NCI-H187 treated with DMSO at 0.1 percent for 48 hours (cell line): Measurements from ENCODE around the gene TMEM184A.

Source experiments
- DNase-seq: peaks from one replicate; lab custom pipeline; 2025; lab: John Stamatoyannopoulos, UW

TMEM184A gene

DNA sequence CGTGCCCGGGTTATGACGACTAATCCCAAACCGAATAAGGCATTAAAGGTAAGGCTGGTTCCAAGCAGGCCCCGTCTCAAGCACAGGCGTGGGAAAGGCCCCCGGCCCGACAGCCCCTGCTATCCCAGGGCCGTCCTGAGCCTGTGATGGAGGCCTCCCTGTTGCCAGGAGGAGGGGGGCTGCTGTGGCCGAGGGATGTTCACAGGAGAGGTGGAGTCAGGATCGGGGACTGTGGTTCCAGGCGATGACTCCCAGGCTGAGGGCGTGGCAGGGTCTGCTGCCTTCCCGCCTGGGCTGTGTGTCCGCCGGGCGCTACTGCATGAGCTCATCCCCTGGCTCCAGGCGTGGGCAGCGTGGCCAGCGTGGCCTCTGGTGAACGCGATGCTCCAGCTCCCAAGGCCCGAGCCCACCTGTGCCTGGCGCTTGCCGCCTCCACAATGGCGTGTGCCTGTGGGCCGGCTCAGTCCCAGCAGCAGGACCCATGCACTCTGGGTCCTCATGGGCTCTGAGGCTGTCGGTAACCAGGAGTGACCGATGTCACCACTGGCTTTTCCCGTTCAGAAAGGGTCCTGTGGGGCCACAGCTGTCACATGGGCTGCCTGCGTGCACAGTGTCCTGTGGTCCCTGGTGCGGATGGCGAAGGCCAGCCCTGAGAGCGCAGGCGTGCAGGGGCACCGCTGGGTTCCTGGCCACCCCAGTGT, 16.7 kb downstream of the TMEM184A start:
- no peak for DNase-seq

DNA sequence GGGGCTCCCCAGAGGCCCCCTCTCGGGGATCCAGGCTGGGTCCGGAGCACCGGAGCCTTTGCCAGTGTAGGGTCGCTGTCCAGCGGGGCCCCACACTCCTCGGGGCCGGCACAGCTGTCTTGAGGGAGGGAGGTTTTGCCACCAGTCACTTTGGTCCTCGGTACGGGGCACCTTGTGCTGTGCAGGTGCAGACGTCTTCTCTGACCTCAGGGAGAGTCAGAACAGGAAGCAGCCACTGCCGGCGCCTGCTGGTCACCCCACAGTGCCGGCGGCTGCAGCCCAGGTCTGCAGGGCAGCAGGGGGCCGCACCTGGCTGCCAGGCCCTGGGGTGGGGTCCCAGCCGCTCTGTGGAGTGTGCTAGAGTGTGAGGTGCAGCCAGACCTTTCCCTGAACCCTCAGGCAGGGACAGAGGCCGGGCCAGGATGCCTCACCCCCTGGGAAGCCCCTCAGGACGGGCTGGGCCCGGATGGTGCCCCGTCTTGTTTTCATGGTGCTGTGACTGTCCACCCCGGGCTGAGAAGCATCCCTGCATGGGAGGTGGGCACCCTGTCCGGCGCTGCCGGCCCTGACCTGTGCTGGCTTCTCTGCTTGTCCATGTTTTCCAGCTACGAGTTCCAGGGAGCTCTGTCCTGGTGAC, 17.3 kb downstream of the TMEM184A start:
- DNase-seq: no peak

DNA sequence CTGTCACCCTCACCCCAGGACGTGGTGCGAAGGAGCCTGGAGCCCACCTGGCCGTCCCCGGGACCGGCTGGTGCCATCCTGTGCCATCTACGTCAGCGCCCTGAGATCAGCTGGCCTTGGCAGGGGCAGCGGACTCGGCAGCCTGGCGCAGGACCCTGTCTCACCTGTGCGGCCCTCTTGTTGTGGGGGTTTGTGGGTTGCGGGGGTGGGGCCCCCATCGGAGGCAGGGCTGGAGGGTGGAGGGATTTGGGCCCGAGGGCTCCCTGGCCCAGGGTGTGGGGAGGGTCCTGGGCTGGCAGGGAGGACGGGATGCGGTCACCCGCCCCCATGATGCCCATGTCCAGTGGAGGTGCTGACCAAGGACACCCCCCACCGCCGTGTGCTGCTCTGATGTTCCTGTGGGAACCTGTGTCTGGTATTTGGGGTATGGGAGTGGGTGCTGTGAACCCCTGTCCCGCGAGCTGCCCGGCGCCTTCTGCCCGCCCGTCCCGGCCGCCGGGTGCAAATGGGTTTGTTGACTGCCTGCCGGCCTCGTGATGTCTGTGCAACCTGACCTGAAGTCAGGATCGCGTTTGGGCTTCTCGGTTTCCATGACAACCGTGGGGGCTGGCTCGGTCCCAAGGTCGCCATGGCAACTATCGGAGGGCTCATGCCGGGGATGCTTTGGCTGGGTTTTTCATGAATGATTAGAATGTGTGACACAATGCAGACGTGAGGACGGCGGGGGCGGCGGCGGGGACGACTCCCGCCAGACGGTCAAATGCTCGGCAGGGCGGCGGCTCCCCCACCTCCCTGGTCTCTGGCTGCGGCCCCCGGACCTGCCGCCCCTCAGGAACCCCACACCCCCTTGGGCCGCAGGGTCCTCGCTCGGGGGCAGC, 18.2 kb downstream of the TMEM184A start:
- DNase-seq: no peak

DNA sequence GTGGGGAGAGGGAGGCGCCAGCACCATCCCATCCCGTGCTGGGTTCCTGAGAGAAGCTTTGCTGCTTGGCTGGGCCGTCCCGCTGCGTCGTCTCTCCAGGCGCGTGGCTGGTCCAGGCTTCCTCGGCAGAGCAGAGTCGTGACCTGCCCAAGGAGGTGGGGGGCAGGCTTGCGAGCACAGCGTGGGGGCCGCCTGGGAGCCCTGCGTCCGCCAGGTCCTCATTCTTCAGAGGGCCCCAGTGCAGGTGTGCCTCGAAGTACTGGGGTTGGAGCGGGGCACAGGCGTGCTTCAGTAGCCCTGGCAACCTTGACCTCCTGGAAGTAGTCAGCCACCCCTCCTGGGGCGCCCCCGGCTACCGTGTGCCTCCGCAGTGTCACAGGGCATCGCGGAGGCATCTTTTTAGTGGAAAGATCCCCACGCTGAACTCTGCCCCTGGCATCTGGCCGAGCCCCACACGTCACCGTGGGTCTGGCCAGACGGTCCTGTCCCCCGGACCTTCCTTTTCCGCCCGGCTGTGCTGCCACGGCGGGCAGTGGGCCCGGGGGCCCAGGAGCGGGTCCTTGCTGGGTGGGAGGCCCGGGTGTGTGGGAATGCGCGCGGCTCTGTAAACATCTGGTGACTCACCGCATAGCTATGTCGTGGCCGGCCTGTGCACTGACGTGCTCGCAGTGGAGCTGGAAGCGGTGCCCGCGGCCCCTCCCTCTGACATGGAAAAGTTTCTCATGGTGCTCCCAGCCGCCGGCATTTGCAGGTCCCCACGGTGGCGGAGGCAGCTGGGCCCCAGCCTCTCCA, 19.1 kb downstream of the TMEM184A start:
- no peak for DNase-seq

DNA sequence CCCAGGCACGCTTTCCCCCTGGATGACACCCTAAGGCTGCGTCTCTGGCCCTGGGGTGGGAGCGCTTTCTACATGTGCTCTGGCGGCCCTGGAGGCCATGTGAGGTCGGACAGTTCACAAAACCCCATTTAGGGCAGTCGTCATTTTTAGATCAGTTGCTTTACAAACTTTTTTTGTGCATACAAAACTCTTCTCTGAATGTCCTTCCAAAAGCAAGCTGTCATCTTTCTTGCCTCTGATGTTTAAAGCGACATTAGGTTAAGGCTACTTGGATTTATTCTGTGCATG, 19.6 kb downstream of the TMEM184A start:
- DNase-seq: no peak

DNA sequence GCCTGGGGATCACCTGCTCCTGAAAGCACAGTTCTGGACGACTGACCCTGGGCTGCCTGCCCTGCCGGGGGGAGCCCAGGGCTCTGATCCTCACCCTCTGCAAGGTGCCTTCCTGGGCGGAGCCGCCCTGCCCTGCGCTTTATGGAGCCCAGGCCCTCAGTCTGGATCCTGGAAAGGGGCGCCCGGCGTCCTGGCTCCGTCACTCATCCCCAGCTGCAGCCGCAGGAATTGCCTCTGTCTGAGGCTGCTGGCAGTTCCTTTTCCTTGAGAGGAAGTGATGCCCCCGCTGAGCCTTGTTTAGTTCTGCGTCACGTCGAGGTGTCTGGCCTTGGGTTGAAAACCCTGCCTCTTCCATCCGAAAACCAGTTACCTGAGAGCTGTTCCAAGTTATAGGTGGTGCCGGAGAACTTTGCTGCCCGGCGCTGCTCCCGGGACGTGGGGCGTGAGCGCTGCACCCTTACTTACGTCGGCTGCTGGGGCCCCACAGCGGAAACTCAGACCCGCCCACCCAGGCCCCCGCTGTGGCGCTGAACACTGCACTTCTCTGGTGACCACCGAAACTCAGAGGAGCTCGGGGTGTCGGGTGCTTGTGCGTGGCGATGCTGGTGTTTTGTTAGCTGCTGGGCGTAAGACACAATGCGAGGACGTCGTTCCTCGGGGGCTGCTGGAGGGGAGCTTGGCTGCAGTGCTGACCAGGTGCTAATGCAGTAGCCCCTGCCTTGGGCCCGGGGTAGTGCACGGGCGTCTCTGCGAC, 20.1 kb downstream of the TMEM184A start:
- no peak for DNase-seq

DNA sequence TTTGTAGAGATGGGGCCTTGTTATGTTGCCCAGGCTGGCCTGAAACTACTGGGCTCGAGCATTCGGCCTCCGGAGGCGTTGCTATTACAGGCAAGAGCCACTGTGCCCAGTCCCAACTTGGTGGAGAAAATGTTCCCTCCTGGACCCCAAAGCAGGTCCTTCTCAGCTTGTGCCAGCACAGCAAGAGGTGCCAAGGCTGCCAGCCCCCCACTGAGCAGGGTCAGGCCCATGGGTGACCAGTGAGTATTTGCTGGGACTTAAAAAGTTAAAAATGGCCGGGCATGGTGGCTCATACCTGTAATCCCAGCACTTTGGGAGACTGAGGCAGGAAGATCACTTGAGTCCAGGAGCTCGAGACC, 20.9 kb downstream of the TMEM184A start:
- no peak for DNase-seq

DNA sequence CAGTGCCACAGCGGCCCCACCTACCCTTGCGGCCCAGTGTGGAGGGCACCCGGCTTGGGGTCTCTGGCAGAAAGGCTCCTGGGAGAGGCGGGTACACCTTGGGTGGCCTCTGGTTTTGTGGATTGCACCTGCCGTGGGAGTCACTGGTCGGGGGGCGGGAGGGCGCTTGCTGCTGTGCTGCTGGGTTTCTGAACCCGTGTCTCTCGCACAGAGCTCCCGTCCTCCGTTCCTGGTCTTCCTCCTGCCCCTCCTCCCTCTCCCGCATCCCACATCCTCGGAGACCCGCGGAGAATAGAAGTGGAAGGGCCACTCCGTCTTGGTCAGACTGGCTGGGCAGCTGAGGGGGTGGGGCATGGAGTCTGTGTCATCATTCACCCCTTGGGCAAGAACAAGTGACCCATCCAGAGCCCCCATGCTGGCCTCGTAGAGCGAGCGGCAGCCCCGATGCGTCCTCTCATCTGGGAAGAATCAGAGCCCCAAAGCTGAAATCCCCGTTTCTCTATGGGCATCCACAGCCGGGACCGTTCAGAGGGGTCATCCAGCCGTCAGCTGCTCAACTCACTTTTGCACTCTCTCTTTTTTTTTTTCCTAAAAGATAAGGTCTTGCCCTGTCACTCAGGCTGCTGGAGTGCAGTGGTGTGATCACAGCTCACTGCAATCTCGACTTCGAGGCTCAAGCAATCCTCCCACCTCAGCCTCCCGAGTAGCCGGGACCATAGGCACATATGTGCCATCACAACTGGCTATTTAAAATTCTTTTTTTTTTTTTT, 21.5 kb downstream of the TMEM184A start:
- no peak for DNase-seq

DNA sequence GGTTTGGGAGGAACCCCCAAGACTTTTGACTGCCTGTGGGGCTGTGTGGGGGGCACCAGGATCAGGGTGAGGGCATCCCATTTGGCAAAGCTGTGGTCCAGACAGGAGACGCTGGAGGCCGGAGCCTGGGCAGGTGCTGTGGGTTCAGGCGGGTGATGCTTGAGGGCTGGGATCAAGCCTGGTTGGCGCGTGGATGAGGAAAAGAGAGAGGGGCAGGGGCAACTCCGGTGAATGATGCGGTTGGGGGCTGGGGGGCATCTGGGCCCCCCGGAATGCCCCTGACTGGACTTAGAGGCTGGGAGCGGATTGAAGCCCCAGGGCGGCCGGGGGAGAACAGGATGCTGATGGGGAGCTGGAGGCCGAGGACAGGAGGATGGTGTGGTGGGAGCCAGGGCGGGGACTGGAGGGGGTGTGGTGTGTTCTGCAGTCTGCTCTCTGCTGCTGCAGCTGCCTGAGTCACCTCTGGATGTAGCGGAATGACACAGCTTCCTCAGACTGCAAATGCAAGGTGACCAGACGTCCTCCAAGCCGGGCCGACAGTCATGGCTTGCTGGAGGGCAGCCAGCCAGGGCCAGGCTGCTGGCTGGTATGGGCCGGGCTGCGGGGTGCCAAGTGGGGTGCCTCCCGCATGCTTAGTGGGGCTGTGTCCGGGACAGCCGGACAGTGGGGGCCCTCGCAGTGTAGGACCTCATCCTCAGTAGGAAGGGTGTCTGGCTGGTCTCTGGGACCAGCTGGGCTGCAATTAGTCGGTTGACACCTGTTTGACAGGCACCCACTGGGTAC, 22.3 kb downstream of the TMEM184A start:
- DNase-seq: no peak

DNA sequence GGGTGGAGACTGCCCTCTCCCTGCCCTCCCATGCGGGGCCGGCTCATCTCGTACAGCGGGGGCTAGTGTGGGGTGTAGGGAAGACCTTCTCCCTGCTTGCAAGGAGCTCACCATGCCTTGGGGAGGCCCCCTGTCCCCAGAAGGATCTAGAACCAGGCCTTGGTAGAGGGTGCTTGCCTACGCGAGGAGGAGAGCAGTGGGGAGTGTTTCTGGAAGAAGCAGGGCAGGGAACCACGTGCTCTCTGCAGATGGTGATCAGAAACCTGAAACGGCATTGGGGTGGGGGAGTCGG, 22.8 kb downstream of the TMEM184A start:
- no peak for DNase-seq

DNA sequence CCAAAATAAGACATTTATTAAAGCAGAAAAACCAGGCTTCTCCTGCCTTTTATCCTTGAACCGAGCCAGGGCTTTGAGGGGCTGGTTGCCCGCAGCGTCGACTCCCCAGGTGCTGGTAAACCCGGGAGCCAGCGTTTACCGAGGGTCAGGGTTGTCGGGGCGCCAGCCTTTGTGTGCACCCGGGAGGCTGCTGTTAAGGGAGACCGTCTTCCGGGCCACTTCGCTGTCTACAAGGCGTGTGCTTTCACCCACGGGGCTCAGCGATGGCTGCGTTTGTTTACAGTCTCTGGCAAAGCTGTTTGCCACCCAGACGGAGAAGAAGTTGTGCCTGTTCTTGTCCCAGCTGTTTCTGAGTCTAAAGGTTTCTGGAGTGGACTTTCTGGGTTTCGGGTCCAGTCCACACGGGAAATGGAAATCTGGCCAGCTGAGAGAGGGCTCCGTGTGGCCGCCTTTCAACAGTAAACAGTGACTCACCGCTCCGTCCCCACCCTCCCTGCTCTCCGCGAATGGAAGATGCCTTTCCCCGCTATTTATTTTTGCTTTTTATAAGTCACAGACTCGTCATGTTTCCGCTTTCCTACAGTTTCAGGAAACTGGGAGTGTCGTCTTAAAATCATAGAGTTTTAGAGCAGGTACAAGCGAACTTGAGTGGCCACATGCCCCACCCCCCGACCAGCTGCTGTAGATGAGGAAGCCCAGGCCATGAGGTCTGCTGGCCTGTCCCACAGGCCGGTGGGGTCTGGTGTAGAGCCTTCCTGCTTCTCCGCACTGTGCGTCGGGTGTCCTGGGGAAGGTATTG, 23.4 kb downstream of the TMEM184A start:
- no peak for DNase-seq

DNA sequence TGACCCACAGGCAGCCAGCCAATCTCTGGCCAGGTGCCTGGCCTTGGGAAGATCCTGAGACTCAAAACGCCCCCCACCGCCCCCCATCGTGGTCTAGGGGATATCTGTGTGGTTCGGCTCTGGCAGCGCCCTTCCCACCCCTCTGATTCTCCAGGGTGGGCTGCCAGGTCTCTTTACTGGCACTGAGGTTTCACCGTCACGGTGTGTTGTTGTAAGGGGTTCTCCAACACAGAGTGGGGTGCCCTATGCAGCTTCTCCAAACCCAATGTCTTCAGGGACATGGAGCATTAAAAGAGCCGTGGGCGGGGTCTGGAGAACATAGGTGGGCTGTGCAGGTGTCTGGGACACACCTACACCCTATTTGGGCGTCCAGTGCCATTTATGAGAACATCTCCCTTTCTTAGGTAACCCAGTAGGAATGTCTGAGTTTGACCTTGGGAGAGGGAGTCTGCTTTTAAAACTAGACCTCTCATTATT, 24.0 kb downstream of the TMEM184A start:
- DNase-seq: no peak

DNA sequence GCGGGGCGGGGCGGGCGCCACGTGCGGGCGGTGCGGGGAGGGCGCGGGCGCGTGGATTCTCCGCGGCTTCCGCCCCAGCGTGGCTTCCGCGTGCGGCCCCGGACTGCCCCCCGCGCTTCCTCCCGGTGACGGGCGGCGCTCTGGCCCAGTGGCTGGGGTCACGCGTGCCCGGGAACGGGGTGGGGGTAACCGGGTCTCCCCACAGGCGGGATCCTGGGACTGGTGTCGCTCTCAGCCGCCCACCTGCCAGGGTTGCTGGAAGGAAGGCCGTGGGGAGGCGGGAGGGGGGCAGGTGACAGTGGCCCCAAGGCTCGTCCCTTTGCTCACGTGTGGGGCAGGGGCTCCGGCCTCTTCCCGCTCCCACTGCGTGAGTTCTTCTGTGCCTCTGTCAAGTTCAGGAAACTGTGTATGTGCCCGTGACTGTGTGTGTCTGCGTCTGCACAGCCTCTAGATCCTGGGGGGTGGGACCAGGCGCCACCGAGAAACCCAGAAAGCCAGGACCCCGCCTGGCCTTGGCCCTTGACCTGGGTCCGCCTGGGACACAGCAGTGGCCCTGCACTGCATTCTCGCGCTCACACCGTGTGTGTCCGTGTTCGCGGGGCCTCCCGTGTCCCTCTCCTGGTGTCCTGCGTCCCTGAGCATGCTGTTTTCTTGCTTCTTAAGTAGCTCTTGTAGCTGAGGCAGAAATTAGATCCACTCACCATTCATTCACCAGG, 24.6 kb downstream of the TMEM184A start:
- DNase-seq: no peak

DNA sequence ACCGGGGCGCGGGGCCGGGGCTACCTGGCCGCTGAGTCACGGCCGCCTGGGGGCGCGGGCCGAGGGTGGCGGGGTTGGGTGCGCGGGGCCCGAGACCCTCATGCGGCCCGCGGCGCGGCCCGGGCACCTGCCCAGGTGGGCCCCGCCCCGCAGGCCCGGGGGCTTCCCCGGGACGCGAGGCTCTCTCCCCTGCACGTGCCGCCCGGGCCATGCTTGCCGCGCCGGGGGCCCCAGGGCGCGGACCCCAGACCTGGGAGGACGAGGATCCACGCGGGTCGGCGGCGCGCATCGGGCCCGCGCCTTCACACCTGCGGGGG, 25.1 kb downstream of the TMEM184A start:
- no peak for DNase-seq

DNA sequence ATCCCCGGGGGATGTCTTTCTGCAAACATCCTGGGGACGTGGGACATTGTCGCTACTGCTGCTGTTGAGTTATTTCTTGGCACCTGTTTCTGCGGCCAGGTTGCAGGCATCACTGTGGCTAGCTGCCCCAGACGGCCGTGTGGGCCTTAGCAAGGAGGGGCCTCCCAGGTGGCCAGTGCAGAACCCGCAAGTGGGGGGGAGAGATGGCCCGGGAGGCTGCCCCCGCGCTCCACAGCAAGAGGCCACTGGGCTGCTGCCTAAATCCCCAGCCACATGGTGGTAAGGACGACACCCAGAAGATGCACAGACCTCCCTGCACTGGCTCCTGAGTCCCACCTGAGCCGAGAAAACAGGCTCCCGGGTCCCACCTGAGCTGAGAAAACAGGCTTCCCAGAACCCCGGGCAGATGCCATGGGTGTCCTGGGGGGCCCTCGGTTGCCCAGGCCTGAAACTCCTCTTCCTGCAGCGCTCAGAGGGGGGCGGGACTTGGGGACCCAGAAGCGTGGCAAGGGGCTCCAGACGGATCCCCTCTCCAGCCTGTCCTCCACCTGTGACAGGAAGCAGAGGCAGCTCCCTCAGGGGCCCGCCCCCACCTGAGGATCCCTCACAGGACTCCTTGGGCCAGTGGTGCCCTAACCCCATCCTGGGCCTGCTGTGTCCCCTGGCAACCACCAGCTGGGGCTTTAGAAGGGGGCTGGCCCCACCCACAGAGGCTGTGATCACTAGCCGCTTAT, 26.5 kb downstream of the TMEM184A start:
- no peak for DNase-seq

DNA sequence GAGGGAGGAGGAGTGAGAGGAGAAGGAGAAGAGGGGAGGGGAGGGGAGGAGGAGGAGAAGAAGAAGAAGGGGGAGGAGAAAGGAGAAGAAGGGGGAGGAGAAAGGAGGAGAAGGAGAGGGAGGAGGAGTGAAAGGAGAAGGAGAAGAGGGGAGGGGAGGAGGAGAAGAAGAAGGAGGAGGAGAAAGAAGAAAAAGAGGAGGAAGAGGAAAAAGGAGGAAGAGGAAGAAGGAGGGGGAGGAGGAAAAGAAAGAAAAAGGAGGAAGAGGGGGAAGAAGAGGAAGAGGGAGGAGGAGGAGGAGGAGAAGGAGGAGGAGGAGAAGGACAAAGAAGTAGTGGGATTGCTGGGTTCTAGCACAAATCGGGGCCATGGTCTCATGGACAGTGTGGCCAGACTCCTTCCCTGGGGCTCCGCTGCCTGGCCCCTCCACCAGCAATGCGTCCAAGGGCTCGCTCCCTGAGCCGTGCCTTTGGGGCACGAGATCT, 29.7 kb downstream of the TMEM184A start:
- DNase-seq: no peak

DNA sequence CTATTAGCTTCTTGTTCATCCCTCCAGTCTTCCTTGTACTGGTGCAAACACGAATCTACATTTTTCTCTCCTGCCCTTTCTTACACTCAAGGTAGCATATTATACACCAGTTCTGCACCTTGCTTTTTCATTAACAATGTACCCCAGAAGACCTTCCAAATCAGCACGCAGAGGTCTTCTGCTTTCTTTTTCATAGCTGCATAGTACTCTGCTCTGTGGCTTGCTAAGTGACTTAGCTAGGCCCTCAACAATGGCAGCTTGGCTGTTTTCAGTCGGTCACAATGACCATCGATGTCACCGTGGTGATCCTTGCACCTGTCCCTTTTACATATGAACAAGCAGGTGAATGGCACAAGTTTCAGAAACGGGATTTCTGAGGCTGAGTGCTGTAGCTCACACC, 30.6 kb downstream of the TMEM184A start:
- no peak for DNase-seq

DNA sequence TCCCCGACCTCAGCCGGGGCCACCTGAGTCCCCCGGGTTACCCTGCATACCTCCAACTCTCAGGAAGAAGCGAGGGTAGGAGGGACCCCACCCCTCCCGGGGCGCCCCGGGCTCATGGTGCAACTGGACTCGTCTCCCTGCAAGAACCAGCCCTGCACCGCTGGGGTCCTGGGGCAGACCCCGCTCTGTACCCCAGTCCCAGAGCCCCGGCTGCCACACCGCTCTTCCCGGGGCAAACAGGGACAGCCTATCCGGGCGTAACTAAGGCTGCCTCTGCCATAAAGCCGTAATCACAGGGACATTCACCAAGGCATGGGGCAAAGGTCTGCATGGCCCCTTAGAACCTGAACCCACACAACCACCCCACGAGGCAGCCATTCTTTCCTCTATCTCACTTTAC, 32.2 kb downstream of the TMEM184A start:
- no peak for DNase-seq
